ENCODE data around the gene DCHS2.

DCHS2 gene

GRCh38 chr4:154452798-154453346 is 38.7 kb downstream of the DCHS2 start:
- no peaks in the 10 kb centered on the region for H3K36me3 ChIP-seq (ENCODE audit: control insufficient read depth, insufficient read depth, low read length)
- no peaks in the 10 kb centered on the region for H3K9me3 ChIP-seq (ENCODE audit: control insufficient read depth, insufficient read depth, low read length)
- no peak overlapping the region for H3K4me3 ChIP-seq (ENCODE audit: low read depth, low read length)
- no peak overlapping the region for H3K9ac ChIP-seq (ENCODE audit: low read depth, low read length)
- H3K4me1 ChIP-seq (ENCODE audit: control insufficient read depth, insufficient read depth, low read length) = peaks cover 7% of the 10 kb centered on the region
- no peak overlapping the region for H3K27ac ChIP-seq (ENCODE audit: low read depth, low read length)
- H3K27me3 ChIP-seq (ENCODE audit: control insufficient read depth, insufficient read depth, low read length) = no peaks in the 10 kb centered on the region

GRCh38 chr4:154450966-154451365 is 40.6 kb downstream of the DCHS2 start:
- Histone ChIP-seq H3K4me1 (ENCODE audit: control insufficient read depth, insufficient read depth, low read length) (no peaks in the 10 kb centered on the region), H3K27ac (ENCODE audit: low read depth, low read length) (no peak overlapping the region), H3K4me3 (ENCODE audit: low read depth, low read length) (no peak overlapping the region), H3K9me3 (ENCODE audit: control insufficient read depth, insufficient read depth, low read length) (no peaks in the 10 kb centered on the region), H3K9ac (ENCODE audit: low read depth, low read length) (no peak overlapping the region), H3K27me3 (ENCODE audit: control insufficient read depth, insufficient read depth, low read length) (no peaks in the 10 kb centered on the region), H3K36me3 (ENCODE audit: control insufficient read depth, insufficient read depth, low read length) (no peaks in the 10 kb centered on the region)

GRCh38 chr4:154444958-154445357 is 46.6 kb downstream of the DCHS2 start:
- H3K9ac ChIP-seq (ENCODE audit: low read depth, low read length) = no peak overlapping the region

DNA sequence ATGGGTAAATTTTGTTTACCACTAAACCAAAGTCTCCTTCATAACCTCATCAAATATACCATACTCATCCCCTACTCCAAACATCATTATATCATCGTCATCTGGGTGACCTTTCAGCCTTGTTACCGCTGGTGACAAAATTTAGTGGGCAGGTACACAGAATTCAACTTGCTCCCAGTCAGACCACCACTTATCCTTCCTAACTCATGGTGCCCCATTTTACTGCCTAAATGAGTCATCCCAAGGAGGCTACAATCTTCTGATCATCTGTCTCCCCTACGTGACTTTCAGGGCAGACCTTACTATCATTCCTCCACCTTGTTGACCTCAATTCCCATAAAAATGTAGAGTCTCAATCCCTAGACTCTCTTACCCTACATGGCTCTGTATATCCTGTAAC is 49.6 kb downstream of the DCHS2 start:
- H3K4me1 ChIP-seq (ENCODE audit: control insufficient read depth, insufficient read depth, low read length) = no peaks in the 10 kb centered on the region

More at GRCh38 chr4:154444958-154445357, 46.6 kb downstream of the DCHS2 start:
- Histone ChIP-seq H3K4me1 (ENCODE audit: control insufficient read depth, insufficient read depth, low read length) (no peaks in the 10 kb centered on the region), H3K36me3 (ENCODE audit: control insufficient read depth, insufficient read depth, low read length) (no peaks in the 10 kb centered on the region), H3K9me3 (ENCODE audit: control insufficient read depth, insufficient read depth, low read length) (no peaks in the 10 kb centered on the region), H3K27me3 (ENCODE audit: control insufficient read depth, insufficient read depth, low read length) (no peaks in the 10 kb centered on the region), H3K27ac (ENCODE audit: low read depth, low read length) (no peak overlapping the region), H3K4me3 (ENCODE audit: low read depth, low read length) (no peak overlapping the region)

DNA sequence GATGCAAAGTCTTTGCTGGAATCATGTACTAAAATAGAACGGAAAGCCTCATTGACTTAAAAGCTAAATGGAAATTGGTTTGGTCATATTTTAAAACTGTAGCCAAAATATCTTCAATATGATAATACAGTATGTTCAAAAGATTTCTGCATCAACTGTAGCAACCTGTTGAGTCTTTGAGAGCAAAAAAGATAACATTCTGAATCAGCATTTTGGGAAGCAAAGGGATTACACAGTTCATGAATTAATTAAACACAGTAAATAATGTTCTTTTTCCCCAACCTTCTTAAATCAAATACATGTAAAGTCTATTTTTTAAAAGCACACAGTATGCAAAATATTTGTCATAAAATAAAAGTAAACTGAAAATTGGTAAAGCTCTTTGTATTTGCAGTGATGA is 50.5 kb downstream of the DCHS2 start:
- H3K36me3 ChIP-seq (ENCODE audit: control insufficient read depth, insufficient read depth, low read length) = no peaks in the 10 kb centered on the region
- no peak overlapping the region for H3K27ac ChIP-seq (ENCODE audit: low read depth, low read length)
- H3K4me3 ChIP-seq (ENCODE audit: low read depth, low read length) = no peak overlapping the region
- H3K9ac ChIP-seq (ENCODE audit: low read depth, low read length) = no peak overlapping the region
- no peaks in the 10 kb centered on the region for H3K4me1 ChIP-seq (ENCODE audit: control insufficient read depth, insufficient read depth, low read length)
- no peaks in the 10 kb centered on the region for H3K9me3 ChIP-seq (ENCODE audit: control insufficient read depth, insufficient read depth, low read length)
- H3K27me3 ChIP-seq (ENCODE audit: control insufficient read depth, insufficient read depth, low read length) = no peaks in the 10 kb centered on the region

More for the DNA sequence above, 49.6 kb downstream of the DCHS2 start:
- no peak overlapping the region for H3K4me3 ChIP-seq (ENCODE audit: low read depth, low read length)
- no peak overlapping the region for H3K9ac ChIP-seq (ENCODE audit: low read depth, low read length)
- no peaks in the 10 kb centered on the region for H3K36me3 ChIP-seq (ENCODE audit: control insufficient read depth, insufficient read depth, low read length)
- H3K9me3 ChIP-seq (ENCODE audit: control insufficient read depth, insufficient read depth, low read length) = no peaks in the 10 kb centered on the region
- no peaks in the 10 kb centered on the region for H3K27me3 ChIP-seq (ENCODE audit: control insufficient read depth, insufficient read depth, low read length)
- H3K27ac ChIP-seq (ENCODE audit: low read depth, low read length) = no peak overlapping the region

DNA sequence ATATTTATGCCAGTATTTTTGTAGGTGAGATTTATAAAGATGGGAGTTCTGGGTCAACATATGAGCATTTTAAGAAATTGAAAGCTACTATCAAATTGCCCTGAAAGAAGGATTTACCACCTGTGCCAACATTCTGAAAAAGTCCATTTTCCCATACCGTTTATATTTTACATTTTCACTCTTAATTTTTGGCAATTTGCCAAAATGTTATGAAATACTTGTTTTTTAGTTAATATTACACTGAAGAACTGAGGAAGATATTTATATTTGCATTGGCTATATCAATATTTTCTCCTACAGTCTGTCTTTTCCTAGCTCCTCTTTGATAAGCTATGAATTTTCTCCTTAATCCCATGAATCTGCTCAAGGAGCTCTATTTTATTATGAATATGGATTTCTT is 52.4 kb downstream of the DCHS2 start:
- Histone ChIP-seq H3K4me3 (ENCODE audit: low read depth, low read length) (no peak overlapping the region), H3K4me1 (ENCODE audit: control insufficient read depth, insufficient read depth, low read length) (no peaks in the 10 kb centered on the region), H3K36me3 (ENCODE audit: control insufficient read depth, insufficient read depth, low read length) (no peaks in the 10 kb centered on the region), H3K9ac (ENCODE audit: low read depth, low read length) (no peak overlapping the region), H3K27me3 (ENCODE audit: control insufficient read depth, insufficient read depth, low read length) (no peaks in the 10 kb centered on the region), H3K27ac (ENCODE audit: low read depth, low read length) (no peak overlapping the region), H3K9me3 (ENCODE audit: control insufficient read depth, insufficient read depth, low read length) (no peaks in the 10 kb centered on the region)

GRCh38 chr4:154435895-154436294 is 55.7 kb downstream of the DCHS2 start:
- H3K27me3 ChIP-seq (ENCODE audit: control insufficient read depth, insufficient read depth, low read length) = no peaks in the 10 kb centered on the region
- no peak overlapping the region for H3K4me3 ChIP-seq (ENCODE audit: low read depth, low read length)
- H3K9me3 ChIP-seq (ENCODE audit: control insufficient read depth, insufficient read depth, low read length) = no peaks in the 10 kb centered on the region
- H3K4me1 ChIP-seq (ENCODE audit: control insufficient read depth, insufficient read depth, low read length) = no peaks in the 10 kb centered on the region
- H3K36me3 ChIP-seq (ENCODE audit: control insufficient read depth, insufficient read depth, low read length) = no peaks in the 10 kb centered on the region
- H3K9ac ChIP-seq (ENCODE audit: low read depth, low read length) = no peak overlapping the region
- H3K27ac ChIP-seq (ENCODE audit: low read depth, low read length) = no peak overlapping the region

- Histone ChIP-seq H3K4me3 (ENCODE audit: low read depth, low read length) (no peak overlapping the region), H3K9ac (ENCODE audit: low read depth, low read length) (no peak overlapping the region), H3K27me3 (ENCODE audit: control insufficient read depth, insufficient read depth, low read length) (no peaks in the 10 kb centered on the region), H3K27ac (ENCODE audit: low read depth, low read length) (no peak overlapping the region), H3K36me3 (ENCODE audit: control insufficient read depth, insufficient read depth, low read length) (no peaks in the 10 kb centered on the region), H3K9me3 (ENCODE audit: control insufficient read depth, insufficient read depth, low read length) (no peaks in the 10 kb centered on the region), H3K4me1 (ENCODE audit: control insufficient read depth, insufficient read depth, low read length) (no peaks in the 10 kb centered on the region)
These were observed 58.1 kb downstream of the DCHS2 start for GRCh38 chr4:154433543-154433942.

DNA sequence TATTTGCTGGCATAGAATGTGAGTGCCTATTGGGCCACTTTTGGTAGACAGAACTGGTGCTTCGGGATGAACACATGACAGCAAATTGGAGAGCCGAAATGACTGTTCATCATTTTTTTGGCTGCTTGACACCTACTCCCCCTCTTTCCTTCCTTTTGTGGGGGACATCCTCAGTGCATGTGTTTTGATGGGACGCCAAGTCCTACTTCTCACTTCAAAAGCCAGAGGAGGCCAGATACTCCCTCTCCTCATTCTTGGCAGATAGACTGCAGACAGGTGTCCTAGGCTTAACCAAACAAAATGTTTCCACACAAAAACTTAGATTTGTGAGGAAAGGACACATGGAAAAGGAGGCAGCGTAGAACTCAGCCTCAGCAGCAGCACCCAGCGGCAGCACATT is 62.4 kb downstream of the DCHS2 start:
- H3K27me3 ChIP-seq (ENCODE audit: control insufficient read depth, insufficient read depth, low read length) = no peaks in the 10 kb centered on the region
- no peak overlapping the region for H3K27ac ChIP-seq (ENCODE audit: low read depth, low read length)
- no peaks in the 10 kb centered on the region for H3K36me3 ChIP-seq (ENCODE audit: control insufficient read depth, insufficient read depth, low read length)
- no peaks in the 10 kb centered on the region for H3K4me1 ChIP-seq (ENCODE audit: control insufficient read depth, insufficient read depth, low read length)
- no peaks in the 10 kb centered on the region for H3K9me3 ChIP-seq (ENCODE audit: control insufficient read depth, insufficient read depth, low read length)
- no peak overlapping the region for H3K9ac ChIP-seq (ENCODE audit: low read depth, low read length)
- no peak overlapping the region for H3K4me3 ChIP-seq (ENCODE audit: low read depth, low read length)

GRCh38 chr4:154427149-154427548 is 64.5 kb downstream of the DCHS2 start:
- Histone ChIP-seq H3K9me3 (ENCODE audit: control insufficient read depth, insufficient read depth, low read length) (no peaks in the 10 kb centered on the region), H3K27ac (ENCODE audit: low read depth, low read length) (no peak overlapping the region), H3K4me3 (ENCODE audit: low read depth, low read length) (no peak overlapping the region), H3K9ac (ENCODE audit: low read depth, low read length) (no peak overlapping the region), H3K27me3 (ENCODE audit: control insufficient read depth, insufficient read depth, low read length) (no peaks in the 10 kb centered on the region), H3K4me1 (ENCODE audit: control insufficient read depth, insufficient read depth, low read length) (no peaks in the 10 kb centered on the region), H3K36me3 (ENCODE audit: control insufficient read depth, insufficient read depth, low read length) (no peaks in the 10 kb centered on the region)

DNA sequence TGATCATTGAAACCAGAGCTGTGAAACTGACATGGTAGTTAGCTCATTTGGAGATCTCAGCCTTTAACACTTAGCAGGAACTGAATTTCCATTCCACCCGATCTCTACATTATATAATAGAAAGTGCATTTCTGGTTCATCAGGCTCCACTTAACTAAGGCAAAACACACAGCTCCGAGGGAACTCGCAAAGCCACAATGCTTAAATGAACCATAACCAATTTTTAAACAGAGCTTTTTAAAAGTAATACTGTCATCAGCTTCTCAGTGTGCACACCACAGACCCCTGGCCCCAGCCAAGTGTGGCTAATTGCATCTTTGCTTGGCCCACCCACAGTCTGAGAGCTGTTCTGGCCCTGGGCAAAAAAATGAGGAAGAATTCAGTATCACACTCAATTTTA is 66.1 kb downstream of the DCHS2 start:
- Histone ChIP-seq H3K4me1 (ENCODE audit: control insufficient read depth, insufficient read depth, low read length) (no peaks in the 10 kb centered on the region), H3K36me3 (ENCODE audit: control insufficient read depth, insufficient read depth, low read length) (no peaks in the 10 kb centered on the region), H3K27ac (ENCODE audit: low read depth, low read length) (no peak overlapping the region), H3K27me3 (ENCODE audit: control insufficient read depth, insufficient read depth, low read length) (no peaks in the 10 kb centered on the region), H3K4me3 (ENCODE audit: low read depth, low read length) (no peak overlapping the region), H3K9ac (ENCODE audit: low read depth, low read length) (no peak overlapping the region), H3K9me3 (ENCODE audit: control insufficient read depth, insufficient read depth, low read length) (no peaks in the 10 kb centered on the region)
